ENCODE data around the gene B4GALT3. TPM values are rescaled to one million over a fixed set of nuclear protein-coding genes. Genes with fewer than 3 reads are reported as not detected.

Gene B4GALT3
- total and polyA plus RNA-seq, 9 of the 15 experiments (the other 6 are each of a cell fraction or from before 2014, with no cell fraction given) = 31.2 to 103 (median 46.1) TPM

DNA sequence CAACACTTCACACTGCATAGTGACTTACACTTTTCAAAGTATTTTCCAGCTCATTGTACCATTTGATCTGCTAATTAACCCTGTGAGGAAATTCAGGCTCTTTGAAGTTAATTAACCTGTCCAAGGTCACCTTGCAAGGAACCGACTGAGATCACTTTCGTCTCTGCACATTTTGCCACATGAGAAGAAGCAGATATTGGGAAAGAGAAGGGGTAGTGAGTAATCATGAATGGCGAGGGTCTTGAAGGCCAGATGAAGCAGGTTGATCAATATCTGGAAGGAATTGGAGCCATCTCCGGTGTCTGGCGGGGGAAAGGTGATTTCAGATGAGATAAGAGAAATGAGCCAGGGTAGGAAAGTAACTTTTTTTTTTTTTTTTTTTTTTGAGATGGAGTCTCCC, 42.7 kb upstream of the B4GALT3 start:
- ATAC-seq (no peak), FAIRE-seq (no peak), DNase-seq (ENCODE audit: extremely low read depth in 1 of 4, low spot score in 3 of 4) (no peak)
- Histone ChIP-seq H3K36me3 (ENCODE audit: control insufficient read depth, insufficient read depth, low read length) (no peaks in the 10 kb centered on the region), H3K4me1 (replicated peaks in 1 of 2; ENCODE audit: control insufficient read depth in 2 of 2, insufficient read depth in 2 of 2, low read length in 2 of 2) (peaks cover 4 to 30% of the 10 kb centered on the region in 2 experiments; a peak in 4 of 5 replicates), H3K4me3 (no peak overlapping the region), H3K9me1 (ENCODE audit: control insufficient read depth, insufficient read depth, low read length) (no peaks in the 10 kb centered on the region), H4K20me1 (replicated peaks; ENCODE audit: control insufficient read depth, insufficient read depth, low read length) (no peaks in the 10 kb centered on the region), H3K9me3 (replicated peaks; ENCODE audit: control insufficient read depth, insufficient read depth, low read depth, low read length) (no peaks in the 10 kb centered on the region), H3K27ac (ENCODE audit: extremely low read depth, low read depth, low read length) (no peak overlapping the region), H3K4me2 (ENCODE audit: insufficient read depth, low read length) (no peak overlapping the region), H3K27me3 (ENCODE audit: control insufficient read depth in 2 of 2, insufficient read depth in 2 of 2, low read length in 2 of 2) (no peaks in the 10 kb centered on the region), H3K9ac (ENCODE audit: insufficient read depth in 1 of 2, low read depth in 2 of 2, low read length in 2 of 2) (no peak overlapping the region), H2AFZ (ENCODE audit: low read depth, low read length) (peak overlapping the region; percentile 14; the same call in 1 of the 2 replicates), H3K79me2 (ENCODE audit: control insufficient read depth, insufficient read depth, low read length) (no peaks in the 10 kb centered on the region)
- intact Hi-C loops (cut with micrococcal nuclease) (no loop called here), in situ Hi-C loops (cut with MboI) (no loop called here)
- no TSS peak for BruUV-seq (replicated peaks)
- ChIA-PET POLR2A (interaction anchor here (0.8 to 1.7 kb wide), 5 partner anchors 9 to 94 kb away, joined by 3 to 6 read pairs (median 4); partner anchors contain the start of gene SDHC), CTCF (ENCODE audit: low intra/inter-chr PET ratio) (no interaction called here)
- TF ChIP-seq, protein P1, sequence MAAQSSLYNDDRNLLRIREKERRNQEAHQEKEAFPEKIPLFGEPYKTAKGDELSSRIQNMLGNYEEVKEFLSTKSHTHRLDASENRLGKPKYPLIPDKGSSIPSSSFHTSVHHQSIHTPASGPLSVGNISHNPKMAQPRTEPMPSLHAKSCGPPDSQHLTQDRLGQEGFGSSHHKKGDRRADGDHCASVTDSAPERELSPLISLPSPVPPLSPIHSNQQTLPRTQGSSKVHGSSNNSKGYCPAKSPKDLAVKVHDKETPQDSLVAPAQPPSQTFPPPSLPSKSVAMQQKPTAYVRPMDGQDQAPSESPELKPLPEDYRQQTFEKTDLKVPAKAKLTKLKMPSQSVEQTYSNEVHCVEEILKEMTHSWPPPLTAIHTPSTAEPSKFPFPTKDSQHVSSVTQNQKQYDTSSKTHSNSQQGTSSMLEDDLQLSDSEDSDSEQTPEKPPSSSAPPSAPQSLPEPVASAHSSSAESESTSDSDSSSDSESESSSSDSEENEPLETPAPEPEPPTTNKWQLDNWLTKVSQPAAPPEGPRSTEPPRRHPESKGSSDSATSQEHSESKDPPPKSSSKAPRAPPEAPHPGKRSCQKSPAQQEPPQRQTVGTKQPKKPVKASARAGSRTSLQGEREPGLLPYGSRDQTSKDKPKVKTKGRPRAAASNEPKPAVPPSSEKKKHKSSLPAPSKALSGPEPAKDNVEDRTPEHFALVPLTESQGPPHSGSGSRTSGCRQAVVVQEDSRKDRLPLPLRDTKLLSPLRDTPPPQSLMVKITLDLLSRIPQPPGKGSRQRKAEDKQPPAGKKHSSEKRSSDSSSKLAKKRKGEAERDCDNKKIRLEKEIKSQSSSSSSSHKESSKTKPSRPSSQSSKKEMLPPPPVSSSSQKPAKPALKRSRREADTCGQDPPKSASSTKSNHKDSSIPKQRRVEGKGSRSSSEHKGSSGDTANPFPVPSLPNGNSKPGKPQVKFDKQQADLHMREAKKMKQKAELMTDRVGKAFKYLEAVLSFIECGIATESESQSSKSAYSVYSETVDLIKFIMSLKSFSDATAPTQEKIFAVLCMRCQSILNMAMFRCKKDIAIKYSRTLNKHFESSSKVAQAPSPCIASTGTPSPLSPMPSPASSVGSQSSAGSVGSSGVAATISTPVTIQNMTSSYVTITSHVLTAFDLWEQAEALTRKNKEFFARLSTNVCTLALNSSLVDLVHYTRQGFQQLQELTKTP (IDR thresholded peaks at IDR 0.05; ENCODE audit: low read depth in 1 of 2, partially characterized antibody in 2 of 2) = no peak
- TF ChIP-seq MTA1 (IDR thresholded peaks at IDR 0.05; ENCODE audit: borderline replicate concordance) (0 out of 2 replicates have a peak, but pooled peaks have one; percentile 23), RBM15 (IDR thresholded peaks at IDR 0.05; ENCODE audit: insufficient read depth, low read length) (no peak), ESRRA (IDR thresholded peaks at IDR 0.05; ENCODE audit: borderline replicate concordance, low read depth) (peak; percentile 28; the same call in 1 of the 2 replicates)
- WGBS (ENCODE audit: insufficient coverage, low coverage, missing lambda C conversion rate) = 50% methylated on average over 5 of the region's 5 CpGs

All from K562 (cell line).